Tibial nerve (tissue), 3 donors: ENCODE results near the gene SAMHD1.

Experiments used
- CTCF ChIP-seq, 5 experiments: fragments of 200-600 bp in 3 of 5; fragments of 450-650 bp in 2 of 5; sonication (generic) in 3 of 5; IDR thresholded peaks; one replicate each; pipeline ENCODE4 v1.5.1; 2016 to 2019; ENCODE audit warnings: antibody characterized with exemption in 5 of 5, mild to moderate bottlenecking in 3 of 5, moderate library complexity in 2 of 5
- POLR2A ChIP-seq, 2 donors: fragments of 450-650 bp; IDR thresholded peaks; one replicate each; pipeline ENCODE4 v1.6.1; 2017; ENCODE audit warnings: antibody characterized with exemption in 2 of 2, mild to moderate bottlenecking in 2 of 2, moderate library complexity in 2 of 2

GRCh38 chr20:36969051-36969450 lies 17.5 kb upstream of the SAMHD1 start:
- no peak for TF ChIP-seq CTCF (IDR thresholded peaks at IDR 0.05)
- TF ChIP-seq POLR2A (IDR thresholded peaks at IDR 0.05), result no peak
